EL (cell line): ENCODE measurements around the gene STOML1.

Experiments used
- DNase-seq: peaks from one replicate; pipeline ENCODE4 v3.0.0-alpha.2; 2016

STOML1 gene

GRCh38 chr15:73959801-73960200 lies 32.3 kb downstream of the STOML1 start:
- no peak for DNase-seq

GRCh38 chr15:73959012-73959581 lies 33.0 kb downstream of the STOML1 start:
- DNase-seq, result no peak

GRCh38 chr15:73957785-73958184 lies 34.3 kb downstream of the STOML1 start:
- no peak for DNase-seq

- DNase-seq, result no peak
Observed at GRCh38 chr15:73957276-73957675, 34.8 kb downstream of the STOML1 start.

- DNase-seq, result peak; percentile 96
Observed at GRCh38 chr15:73956743-73957135, 35.4 kb downstream of the STOML1 start.

GRCh38 chr15:73955861-73956742 lies 36.0 kb downstream of the STOML1 start:
- no peak for DNase-seq

- no peak for DNase-seq
Observed at GRCh38 chr15:73955326-73955725, 36.8 kb downstream of the STOML1 start.

GRCh38 chr15:73954188-73955145 lies 37.6 kb downstream of the STOML1 start:
- no peak for DNase-seq

- no peak for DNase-seq
Observed at GRCh38 chr15:73952913-73953750, 39.0 kb downstream of the STOML1 start.

- DNase-seq, result no peak
Observed at GRCh38 chr15:73952171-73952912, 39.8 kb downstream of the STOML1 start.

- DNase-seq, result no peak
Observed at GRCh38 chr15:73951601-73952000, 40.5 kb downstream of the STOML1 start.

- peak; percentile 96 for DNase-seq
Observed at GRCh38 chr15:73950831-73951561, 41.1 kb downstream of the STOML1 start.

GRCh38 chr15:73950479-73950830 lies 41.6 kb downstream of the STOML1 start:
- no peak for DNase-seq

GRCh38 chr15:73949496-73949895 lies 42.6 kb downstream of the STOML1 start:
- DNase-seq, result no peak

GRCh38 chr15:73948982-73949381 lies 43.1 kb downstream of the STOML1 start:
- DNase-seq, result no peak

- DNase-seq, result no peak
Observed at GRCh38 chr15:73948396-73948795, 43.7 kb downstream of the STOML1 start.

- DNase-seq, result no peak
Observed at GRCh38 chr15:73947651-73948050, 44.4 kb downstream of the STOML1 start.

GRCh38 chr15:73946795-73947370 lies 45.2 kb downstream of the STOML1 start:
- DNase-seq, result no peak

GRCh38 chr15:73946046-73946721 lies 45.9 kb downstream of the STOML1 start:
- DNase-seq, result no peak

- DNase-seq, result no peak
Observed at GRCh38 chr15:73945130-73945508, 47.0 kb downstream of the STOML1 start.
